D721Med (cell line): ENCODE measurements around the gene FRMD5.

Experiments
- DNase-seq: peaks from one replicate; pipeline ENCODE4 v3.0.0; 2011; ENCODE audit warnings: low spot score; ENCODE audit not compliant: insufficient read length
- FAIRE-seq: peaks from 2 replicates; lab custom pipeline; 2011; peaks lifted over from hg19 to GRCh38; lab: Jason Lieb, UNC
- TF ChIP-seq, protein P1 (sequence below): IDR thresholded peaks from 2 replicates; pipeline ENCODE4 v1.5.1; 2012; ENCODE audit warnings: mild to moderate bottlenecking, control low read depth; ENCODE audit not compliant: insufficient read depth; ENCODE audit errors: missing control alignments

Gene FRMD5

DNA sequence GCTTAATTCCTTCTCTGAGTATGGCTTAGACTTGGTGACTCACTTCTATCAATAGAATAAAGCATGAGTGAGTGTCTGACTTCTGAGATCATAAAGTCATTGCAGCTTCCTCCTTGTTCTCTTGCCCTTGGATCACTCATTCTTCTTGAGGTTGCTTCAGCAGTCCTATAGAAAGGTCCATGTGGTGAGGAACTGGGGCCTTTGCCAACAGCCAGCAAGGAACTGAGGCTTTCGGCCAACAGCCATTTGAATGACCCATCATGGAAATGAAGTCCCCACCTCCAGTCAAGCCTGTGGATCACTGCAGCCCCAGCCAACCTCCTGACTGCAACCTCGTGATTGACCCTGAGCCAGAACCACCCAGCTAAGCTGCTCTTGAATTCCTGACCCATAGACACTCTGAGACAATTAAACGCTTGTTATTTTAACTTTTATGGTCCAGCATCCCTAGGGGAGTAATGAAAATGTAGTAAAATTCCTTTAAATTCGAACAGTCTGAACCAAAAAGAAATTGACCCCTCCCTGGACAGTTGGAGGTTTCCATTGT is 283.8 kb downstream of the FRMD5 start:
- DNase-seq, result no peak
- no peak for FAIRE-seq
- TF ChIP-seq, protein P1, sequence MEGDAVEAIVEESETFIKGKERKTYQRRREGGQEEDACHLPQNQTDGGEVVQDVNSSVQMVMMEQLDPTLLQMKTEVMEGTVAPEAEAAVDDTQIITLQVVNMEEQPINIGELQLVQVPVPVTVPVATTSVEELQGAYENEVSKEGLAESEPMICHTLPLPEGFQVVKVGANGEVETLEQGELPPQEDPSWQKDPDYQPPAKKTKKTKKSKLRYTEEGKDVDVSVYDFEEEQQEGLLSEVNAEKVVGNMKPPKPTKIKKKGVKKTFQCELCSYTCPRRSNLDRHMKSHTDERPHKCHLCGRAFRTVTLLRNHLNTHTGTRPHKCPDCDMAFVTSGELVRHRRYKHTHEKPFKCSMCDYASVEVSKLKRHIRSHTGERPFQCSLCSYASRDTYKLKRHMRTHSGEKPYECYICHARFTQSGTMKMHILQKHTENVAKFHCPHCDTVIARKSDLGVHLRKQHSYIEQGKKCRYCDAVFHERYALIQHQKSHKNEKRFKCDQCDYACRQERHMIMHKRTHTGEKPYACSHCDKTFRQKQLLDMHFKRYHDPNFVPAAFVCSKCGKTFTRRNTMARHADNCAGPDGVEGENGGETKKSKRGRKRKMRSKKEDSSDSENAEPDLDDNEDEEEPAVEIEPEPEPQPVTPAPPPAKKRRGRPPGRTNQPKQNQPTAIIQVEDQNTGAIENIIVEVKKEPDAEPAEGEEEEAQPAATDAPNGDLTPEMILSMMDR, result no peak

DNA sequence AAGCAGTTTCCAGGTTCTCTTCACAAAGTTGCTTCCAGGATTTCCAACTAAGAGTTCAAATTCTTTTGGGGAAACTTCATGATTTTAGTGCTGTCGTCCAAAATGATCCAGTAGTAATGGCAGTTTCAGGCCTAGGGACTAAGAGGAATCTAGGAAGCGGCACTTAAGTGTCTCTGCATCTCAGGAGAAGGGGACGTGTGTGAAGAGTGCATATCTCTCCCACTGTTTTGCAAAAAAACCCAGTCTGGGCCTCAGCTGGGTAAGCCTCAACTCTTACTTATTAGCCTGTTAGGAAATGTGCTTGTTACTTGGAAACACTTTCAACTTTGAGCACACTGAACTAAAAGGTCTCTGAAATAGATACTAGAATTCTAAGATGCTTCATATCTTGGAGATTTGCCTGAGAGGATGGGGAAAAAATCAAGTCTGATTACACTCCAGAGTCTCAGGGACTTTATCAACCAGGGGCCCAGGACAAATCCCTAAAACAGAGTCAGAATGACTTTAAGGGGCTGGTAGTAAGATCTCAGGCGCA is 286.5 kb downstream of the FRMD5 start:
- TF ChIP-seq, protein P1, result no peak
- DNase-seq (no peak), FAIRE-seq (no peak)

DNA sequence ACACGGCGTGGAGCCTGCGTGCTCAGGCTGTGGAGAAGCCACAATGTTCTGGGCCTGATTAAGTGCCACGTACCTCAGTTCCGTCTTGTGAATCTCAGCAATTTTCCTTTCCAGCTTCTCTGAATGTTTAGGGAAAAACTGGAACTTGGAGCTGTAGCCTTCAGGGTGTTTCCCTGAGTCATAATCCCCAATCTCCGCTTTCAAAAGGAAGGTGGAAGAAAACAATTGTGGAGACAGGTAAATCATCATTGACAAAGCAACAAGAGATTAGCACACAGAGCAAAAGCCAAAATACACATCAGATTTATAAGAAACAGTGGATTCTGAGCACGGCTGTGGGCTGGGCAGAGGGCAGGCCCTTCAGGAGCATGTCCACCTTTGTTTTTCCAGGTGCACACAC is 289.3 kb downstream of the FRMD5 start:
- FAIRE-seq, result no peak
- TF ChIP-seq, protein P1, result no peak
- DNase-seq, result no peak

DNA sequence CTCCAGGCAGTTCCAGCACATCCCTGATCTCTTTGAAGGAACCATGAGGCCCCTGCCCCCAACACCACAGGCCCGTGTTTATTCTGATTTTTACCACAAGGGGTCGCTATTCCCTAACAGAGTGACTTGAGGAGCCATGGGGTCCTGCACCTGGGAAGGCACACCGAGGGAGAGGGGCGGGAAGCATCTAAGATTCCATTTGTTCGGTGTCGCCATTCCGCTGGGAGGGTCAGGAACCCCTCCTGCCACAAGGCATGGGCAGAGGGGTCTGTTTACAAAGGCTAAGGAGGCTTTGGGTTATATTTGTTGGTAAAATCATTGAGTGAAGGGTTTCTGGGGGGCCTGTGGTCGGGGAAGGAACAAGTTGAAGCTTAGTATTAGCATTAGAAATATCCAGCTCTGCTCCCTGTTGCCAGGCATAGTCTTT is 291.2 kb downstream of the FRMD5 start:
- TF ChIP-seq, protein P1, result peak; percentile 74
- no peak for FAIRE-seq
- DNase-seq, result peak; percentile 61

DNA sequence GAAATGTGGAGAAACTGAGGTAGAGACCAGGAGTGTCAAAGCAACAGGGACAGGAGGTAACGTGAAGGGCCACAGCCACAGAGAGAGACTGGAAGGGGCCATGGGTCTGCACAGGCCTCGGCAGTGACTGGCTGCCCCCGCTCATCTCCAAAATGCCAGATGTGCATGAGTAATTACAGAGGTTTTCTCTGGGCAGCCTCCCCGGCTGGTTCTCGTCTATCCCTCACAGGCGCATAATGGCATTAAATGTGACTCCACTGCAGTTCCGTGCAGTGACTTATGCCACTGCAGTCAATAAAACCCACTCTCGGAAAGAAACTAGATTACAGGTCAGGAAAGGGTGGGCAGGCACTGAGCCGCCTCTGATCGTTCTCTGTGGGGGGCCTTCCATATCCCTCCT is 293.6 kb downstream of the FRMD5 start:
- FAIRE-seq (no peak), DNase-seq (no peak)
- TF ChIP-seq, protein P1, result no peak

DNA sequence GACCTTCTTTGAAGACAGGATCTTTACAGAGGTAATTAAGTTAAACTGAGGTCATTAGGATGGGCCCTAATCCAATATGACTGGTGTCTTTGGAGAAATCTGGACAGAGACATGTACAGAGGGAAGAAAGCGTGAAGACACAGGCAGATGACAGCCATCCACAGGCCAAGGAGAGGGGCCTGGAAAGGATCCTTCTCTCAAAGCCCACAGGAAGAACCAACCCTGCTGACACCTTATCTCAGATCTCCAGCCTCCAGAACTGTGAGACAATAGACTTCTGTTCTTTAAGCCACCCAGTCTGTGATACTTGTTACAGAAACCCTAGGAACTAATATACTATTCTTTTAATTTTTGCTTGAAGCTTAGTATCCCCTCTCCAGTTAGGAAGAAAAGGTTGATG is 294.1 kb downstream of the FRMD5 start:
- FAIRE-seq, result no peak
- no peak for DNase-seq
- TF ChIP-seq, protein P1, result no peak

DNA sequence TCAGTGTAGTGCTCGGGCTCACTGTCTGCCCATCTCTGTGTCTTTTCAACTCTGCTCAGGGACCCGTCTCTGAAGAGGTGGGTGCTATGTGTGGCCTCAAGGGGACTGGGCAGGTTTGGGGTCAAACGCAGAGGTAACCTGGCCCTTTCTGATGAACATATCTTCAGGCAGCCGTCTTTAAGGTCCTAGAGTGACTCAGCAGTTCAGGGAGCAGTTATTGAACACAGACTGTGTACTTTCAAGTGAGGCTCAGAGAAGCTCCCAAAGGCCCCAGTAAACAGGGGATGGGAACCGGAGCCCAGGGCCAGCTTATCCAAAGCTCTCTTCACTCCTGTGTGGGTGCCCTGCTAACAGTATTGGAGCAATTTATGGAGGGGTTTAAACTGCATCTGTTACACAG is 295.1 kb downstream of the FRMD5 start:
- DNase-seq (no peak), FAIRE-seq (no peak)
- TF ChIP-seq, protein P1, result no peak
